HG02970 (cell line): ENCODE results near the gene SHLD1.
A peak's percentile ranks its signal among the peaks of the same experiment; 100 is the strongest.
"Not testable (repeated sequence)": the region's sequence is repeated elsewhere in the genome, so short reads cannot be mapped to it uniquely, and the experiment has no call there.

Experiments used
- ATAC-seq: cut with Tn5 transposase; IDR thresholded peaks from one replicate; pipeline ENCODE4 v1.9.1; 2021; ENCODE audit warnings: mild to moderate bottlenecking, moderate library complexity, moderate number of reproducible peaks; ENCODE audit not compliant: unreplicated experiment, low FRiP score

Gene SHLD1

DNA sequence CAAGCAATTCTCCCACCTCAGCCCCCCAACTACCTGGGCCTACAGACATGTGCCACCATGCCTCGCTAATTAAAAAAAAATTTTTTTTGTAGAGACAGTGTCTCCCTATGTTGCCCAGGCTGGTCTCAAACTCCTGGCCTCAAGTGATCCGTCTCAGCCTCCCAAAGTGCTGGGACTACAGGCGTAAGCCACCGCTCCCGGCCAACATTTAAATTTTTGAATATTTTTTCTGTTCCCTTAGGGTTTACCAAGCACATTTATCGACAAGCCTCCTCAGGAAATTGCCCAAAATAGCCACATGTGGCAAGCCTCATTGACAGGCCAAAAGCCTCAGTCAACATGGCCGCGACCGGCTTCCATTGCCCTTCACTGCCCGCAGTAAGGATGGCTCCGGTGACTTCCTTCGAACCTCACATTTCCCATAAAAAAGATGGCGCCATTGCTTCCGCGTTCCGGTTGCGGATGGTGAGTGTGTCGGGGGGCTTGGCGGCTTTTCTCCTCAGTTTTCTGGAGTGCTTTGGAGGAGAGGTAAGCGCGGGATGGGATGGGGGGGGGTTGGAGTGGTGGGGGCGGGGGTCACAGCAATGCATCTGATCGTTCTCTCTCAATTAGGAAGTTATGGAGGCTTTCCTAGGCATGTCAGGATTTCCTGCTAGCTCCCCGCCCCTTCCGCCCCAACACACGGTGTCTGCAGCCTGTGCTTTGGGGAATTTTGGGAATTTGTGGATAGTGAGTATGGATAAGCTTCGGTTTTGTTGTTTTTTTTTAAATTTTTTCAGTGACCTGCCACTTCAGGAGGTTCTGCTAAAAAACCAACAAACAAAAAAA is at the start of gene SHLD1:
Gene SHLD1, plus strand, starts transcription at position 450 of the 828 bp plus-strand sequence. CDS start 22,465 bp downstream, outside the sequence.
- ATAC-seq: peak; percentile 75

DNA sequence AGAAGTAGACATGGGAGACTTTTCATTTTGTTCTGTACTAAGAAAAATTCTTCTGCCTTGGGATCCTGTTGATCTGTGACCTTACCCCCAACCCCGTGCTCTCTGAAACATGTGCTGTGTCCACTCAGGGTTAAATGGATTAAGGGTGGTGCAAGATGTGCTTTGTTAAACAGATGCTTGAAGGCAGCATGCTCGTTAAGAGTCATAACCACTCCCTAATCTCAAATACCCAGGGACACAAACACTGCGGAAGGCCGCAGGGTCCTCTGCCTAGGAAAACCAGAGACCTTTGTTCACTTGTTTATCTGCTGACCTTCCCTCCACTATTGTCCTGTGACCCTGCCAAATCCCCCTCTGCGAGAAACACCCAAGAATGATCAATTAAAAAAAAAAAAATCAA is 47.9 kb upstream of the SHLD1 start:
- ATAC-seq: not testable (repeated sequence)

DNA sequence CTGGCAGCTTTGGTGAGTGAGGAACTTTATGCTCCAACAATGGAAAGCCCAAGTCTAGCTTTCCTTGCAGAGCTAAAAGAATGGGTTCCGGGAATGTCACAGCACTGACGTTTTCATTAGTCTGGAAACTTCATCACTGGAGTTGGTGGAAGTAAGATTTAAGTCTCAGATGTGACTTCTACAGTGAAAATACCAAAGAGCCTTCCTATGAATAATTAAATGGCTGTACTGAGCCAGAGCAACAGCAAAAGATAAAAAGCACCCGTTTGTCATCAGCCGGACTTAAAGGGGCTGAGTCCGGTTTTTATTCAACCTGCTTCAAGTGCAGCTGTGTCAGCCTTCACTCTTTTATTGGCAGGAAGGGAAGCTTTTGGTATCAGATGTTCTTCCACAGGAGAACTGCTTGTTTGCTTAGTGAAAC is 46.5 kb upstream of the SHLD1 start:
- ATAC-seq: no peak

DNA sequence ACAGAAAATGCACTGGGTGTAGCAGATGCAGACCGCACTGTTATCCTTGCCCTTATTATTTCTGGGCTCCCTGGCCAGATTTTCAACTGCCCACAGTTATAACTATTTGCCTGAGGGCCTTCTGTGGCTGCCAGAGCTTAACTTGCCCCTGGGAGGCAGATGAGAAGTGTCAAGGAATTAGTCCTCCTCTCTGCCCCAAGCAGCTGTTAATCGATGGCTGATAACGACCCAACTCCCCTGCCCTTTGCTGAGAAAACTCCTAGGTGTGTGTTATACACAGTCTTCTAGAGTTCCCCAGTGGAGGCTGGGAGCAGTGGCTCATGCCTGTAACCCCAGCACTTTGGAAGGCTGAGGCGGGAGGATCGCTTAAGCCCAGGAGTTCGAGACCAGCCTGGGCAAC is 44.4 kb upstream of the SHLD1 start:
- no peak for ATAC-seq

- no peak for ATAC-seq
Observed at GRCh38 chr20:5706797-5707196, 43.4 kb upstream of the SHLD1 start.

DNA sequence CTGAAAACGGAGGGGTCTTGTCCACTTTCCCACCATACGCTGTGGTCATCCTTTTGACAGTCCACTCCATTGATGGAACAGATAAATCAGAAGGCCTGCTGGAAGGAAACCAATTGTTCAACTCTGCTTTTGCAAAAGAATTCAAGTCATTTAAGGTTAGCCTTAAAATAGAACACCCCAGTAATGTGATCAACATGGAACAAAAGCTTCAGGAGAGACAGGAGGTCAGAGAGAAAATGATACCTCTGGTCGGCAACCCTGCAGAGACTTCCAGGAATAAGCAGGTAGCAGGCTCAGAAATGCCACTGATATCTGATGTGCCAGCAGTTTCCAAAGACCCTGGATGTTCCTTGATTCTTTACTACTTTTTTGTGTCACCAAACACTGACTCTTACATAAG is 39.6 kb upstream of the SHLD1 start:
- no peak for ATAC-seq

DNA sequence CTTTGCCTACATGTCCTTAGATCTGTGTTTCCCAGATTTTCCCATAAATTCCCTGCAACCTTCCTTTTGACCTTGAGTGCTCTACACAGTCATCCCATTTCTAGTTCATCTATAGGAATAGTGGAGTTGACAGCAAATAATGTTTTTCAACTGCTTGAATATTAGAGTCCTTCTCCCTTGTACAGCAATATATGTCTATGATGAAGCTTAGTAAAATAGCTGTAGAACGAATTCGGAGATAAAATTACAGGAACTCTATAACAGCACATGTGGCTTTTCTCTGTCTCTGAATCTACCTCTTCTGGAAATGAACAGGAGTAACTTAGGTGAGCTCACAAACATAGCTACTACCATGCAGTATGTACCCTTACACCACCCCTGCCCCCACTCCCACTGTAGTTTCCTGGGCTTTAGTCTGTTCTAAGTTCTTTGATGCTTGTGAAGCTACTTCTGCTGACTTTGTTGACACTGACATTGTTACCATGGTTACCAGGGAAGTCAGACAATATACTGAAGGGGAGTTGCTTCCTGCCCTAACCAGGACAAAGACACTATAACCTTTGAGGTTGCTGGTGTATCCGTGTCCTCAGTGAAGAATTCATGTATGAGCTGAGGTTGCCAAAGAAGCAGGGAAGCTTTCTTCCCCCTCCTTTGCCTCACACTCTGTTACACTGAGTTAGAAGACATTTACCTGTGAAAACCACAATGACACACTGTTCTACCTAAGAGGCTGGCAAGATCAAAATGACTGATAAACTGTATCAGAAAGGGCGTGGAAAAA is 35.8 kb upstream of the SHLD1 start:
- ATAC-seq: no peak

- no peak for ATAC-seq
Observed at GRCh38 chr20:5715071-5715841, 34.9 kb upstream of the SHLD1 start.

DNA sequence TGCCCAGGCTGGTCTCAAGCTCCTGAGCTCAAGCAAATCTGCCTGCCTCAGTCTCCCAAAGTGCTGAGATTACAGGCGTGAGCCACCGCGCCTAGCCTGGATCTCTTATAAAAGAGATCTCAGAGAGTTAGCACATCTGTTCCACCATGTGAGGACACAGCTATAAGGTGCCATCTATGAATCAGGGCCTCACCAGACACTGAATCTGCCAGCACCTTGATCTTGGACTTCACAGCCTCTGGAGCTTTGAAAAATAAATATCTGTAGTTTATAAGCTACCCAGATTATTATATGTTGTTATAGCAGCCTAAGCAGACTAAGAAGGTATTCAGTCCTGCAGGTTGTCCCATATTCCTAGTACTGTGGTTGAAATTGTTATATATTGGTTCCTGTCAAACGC is 33.2 kb upstream of the SHLD1 start:
- no peak for ATAC-seq

DNA sequence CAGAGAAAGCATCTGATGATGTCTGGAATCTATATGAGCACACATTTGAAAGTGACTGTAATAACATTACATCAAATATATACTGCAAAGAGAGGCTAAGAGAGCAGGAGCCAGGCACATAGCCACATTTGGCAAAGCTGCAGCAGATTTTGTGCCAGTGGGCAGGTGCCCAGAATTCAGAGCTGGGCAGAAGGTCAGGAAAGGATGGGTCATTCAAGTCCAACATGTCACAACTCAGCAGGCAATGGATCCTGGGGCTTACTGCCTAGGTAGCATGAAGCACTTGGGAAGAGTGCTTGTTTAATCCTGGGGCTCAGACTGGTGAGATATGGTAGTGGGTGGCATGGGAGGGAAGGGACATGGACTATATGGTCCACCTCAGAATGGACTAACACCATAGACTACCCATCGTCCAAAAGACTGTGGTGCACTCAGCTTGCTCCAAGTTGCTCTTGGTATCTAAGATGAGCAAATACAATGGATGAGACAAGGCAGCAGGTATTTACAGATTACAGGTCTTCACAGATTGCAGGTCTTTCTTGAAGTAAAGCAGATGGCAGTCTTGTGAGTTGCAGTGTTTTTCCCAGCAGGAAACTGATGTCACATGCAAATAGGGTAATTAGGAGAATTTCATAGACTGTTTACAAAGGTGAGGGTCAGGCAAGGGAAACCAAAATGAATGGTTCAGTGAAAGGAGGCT is 31.2 kb upstream of the SHLD1 start:
- no peak for ATAC-seq

DNA sequence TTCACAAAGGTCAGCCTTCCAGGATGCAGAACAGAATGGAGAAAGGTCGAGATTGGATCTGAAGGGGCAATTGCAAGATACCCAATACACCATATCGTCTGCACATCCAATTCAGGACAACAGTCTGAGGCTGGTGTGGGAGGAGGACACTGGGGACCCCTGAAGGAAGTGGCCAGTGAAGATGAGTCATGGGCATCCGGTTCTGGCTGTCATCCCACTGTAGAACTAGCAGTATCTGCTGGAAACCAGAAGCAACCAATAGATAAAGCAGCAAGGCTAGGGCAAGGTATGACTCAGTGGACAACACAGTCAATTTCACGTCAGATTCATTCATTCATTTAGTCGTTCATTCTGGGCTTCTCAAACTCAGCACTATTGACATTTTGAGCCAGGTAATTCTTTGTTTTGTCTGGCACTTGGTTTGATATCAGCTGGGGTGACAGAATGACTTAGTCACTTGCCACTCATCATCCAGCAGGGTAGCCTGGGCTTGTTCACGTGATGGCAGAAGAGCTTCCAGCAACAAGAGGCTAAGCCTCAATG is 30.3 kb upstream of the SHLD1 start:
- ATAC-seq: no peak

GRCh38 chr20:5720696-5721095 is 29.5 kb upstream of the SHLD1 start:
- ATAC-seq: no peak

- not testable (repeated sequence) for ATAC-seq
Observed at GRCh38 chr20:5721356-5721755, 28.8 kb upstream of the SHLD1 start.

GRCh38 chr20:5722927-5723326 is 27.3 kb upstream of the SHLD1 start:
- no peak for ATAC-seq

DNA sequence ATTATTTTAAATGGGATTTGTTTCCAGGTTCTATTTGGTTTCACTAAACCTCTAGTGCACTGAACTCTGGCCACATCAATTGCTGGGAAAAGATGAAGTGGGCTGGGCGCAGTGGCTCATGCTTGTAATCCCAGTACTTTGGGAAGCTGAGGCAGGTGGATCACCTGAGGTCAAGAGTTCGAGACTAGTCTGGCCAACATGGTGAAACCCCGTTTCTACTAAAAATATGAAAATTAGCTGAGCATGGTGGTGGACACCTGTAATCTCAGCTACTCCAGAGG is 25.1 kb upstream of the SHLD1 start:
- ATAC-seq: not testable (repeated sequence)

DNA sequence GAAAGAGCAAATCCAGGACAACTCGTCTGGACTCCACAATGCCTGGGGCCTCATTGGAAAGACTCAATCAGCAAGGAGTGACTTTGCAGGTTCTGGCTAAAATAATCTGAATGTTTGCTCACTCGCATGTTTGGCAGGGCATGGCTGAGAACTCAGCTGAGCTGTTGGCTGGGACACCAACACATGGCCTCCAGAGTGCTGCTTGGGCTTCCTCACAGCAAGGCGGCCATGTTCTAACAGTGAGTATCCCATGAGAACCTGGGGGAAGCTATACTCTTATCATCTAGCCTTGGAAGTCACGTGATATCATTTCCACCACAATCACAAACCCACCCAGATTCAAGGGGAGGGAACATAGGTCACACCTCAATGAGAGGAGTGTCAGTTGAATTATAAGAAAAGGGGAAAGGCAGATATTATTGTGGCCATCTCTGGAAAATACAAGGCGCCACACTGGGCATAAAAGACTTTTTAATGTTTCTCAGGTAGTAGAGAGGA is 23.1 kb upstream of the SHLD1 start:
- no peak for ATAC-seq

DNA sequence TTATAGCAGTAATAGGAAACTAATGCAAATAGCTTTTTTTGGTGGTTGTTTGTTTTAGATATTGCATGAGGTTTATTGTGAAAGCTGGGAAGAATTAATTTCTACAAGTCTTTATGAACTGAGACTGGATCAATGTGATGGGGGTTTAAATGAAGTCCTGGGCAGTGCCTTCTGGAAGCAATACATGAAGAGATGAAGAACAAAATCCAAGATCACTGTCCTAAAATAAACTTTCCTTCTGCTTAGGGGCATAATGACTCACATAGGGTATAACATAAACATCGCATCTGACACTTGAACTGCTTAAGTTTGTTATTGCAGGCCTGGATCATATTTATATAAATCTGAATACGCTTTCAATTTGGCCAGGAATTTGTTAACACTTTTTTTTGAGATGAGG is 20.9 kb upstream of the SHLD1 start:
- no peak for ATAC-seq

DNA sequence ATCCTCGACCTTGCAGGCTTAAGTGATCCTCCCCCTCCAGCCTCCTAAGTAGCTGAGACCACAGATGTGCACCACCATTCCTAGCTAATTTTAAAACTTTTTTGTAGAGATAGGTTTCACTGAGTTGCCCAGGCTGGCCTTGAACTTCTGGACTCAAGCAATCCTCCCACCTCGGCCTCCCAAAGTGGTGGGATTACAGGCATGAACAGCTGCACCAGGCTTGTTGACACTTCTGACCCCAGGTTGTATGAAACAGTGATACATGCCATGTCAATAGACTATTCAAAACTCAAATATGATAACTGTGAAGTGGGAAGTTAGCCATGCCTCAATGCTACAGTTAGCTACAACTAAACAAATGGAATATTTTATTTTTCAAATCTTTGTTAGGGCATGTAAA is 20.1 kb upstream of the SHLD1 start:
- no peak for ATAC-seq

GRCh38 chr20:5731753-5732366 is 18.3 kb upstream of the SHLD1 start:
- ATAC-seq: no peak

- no peak for ATAC-seq
Observed at GRCh38 chr20:5734602-5735001, 15.6 kb upstream of the SHLD1 start.
